Measurements from ENCODE around the gene CREB3.

The CREB3 gene

DNA sequence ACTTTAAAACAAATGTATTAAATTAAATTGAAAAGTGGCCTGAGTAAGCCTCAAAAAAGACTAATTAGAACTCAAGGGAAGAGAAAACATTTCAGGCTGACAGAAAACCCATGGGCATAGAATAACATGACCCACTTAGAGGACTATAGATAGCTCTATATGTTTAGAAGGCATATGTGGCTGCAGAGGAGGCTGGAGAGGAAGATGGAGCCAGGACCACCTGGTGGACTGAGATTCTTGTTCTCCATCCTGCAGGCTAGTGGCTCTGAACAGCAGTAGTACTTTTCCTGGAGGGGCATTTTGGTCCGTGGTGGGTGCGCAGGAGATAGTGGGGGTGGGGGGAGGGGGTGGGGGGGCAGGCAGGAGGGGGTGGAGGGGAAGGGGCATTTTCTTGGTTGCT lies 48.6 kb downstream of the CREB3 start:
- no peak for DNase-seq (ENCODE audit: low read depth)

DNA sequence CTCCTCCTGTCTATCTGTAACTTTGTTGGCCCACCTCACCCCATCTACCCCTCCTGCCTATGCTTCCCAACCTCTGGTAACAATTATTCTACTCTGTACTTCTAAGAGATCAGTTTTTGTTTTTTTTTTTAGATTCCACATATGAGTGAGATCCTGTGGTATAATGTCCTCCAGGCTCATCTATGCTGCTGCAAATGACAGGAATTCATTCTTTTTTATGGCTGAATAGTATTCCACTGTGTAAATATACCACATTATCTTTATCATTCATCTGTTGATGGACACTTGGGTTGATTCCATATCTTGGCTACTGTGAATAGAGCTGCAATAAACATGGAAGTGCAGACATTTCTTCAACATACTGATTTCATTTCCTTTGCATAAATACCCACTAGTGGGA lies 51.0 kb downstream of the CREB3 start:
- no peak for DNase-seq (ENCODE audit: low read depth)
